Hematopoietic multipotent progenitor cell treated with erythropoietin and hydrocortisone succinate and interleukin-3 and kit ligand, for 17 days (in vitro differentiated cells): ENCODE data around the gene LRRC4C.

Experiments
- DNase-seq: peaks from one replicate; pipeline ENCODE4 v3.0.0-alpha.2; 2015; ENCODE audit warnings: low spot score

LRRC4C gene

GRCh38 chr11:41414771-41415440, 44.5 kb downstream of the LRRC4C start:
- no peak for DNase-seq

- DNase-seq = no peak
Observed at GRCh38 chr11:41413843-41414242, 45.6 kb downstream of the LRRC4C start.

GRCh38 chr11:41405812-41406211, 53.6 kb downstream of the LRRC4C start:
- DNase-seq = no peak

GRCh38 chr11:41404109-41404508, 55.3 kb downstream of the LRRC4C start:
- no peak for DNase-seq

- no peak for DNase-seq
Observed at GRCh38 chr11:41403458-41403857, 56.0 kb downstream of the LRRC4C start.

DNA sequence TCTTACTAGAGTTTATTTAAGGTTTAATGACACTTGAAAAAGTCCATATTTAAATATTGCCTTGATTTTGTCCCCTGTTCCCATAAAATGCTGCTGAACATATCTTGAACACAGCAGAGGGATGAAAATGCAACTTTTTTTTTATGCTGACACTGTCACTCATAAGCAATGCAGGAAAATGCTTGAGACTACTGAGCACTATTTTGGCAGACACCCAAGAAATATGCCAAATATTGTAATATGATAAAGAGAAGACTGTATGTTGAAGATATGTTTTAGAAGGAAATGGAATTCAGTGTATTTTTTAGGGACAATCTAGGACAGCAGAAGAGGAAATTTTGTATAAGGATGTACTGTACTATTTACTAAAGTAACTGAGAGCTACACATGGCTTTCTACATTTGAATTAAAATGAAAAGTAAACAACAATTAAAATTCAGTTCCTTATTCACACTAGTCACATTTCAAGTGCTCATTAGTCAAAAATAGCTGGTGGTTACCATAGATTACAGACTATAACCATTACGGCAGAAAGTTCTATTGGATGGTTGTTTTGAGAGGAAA, 58.6 kb downstream of the LRRC4C start:
- no peak for DNase-seq

- DNase-seq = no peak
Observed at GRCh38 chr11:41400124-41400523, 59.3 kb downstream of the LRRC4C start.

- no peak for DNase-seq
Observed at GRCh38 chr11:41399323-41399722, 60.1 kb downstream of the LRRC4C start.

GRCh38 chr11:41398175-41398574, 61.3 kb downstream of the LRRC4C start:
- DNase-seq = no peak

- no peak for DNase-seq
Observed at GRCh38 chr11:41394521-41395195, 64.8 kb downstream of the LRRC4C start.

DNA sequence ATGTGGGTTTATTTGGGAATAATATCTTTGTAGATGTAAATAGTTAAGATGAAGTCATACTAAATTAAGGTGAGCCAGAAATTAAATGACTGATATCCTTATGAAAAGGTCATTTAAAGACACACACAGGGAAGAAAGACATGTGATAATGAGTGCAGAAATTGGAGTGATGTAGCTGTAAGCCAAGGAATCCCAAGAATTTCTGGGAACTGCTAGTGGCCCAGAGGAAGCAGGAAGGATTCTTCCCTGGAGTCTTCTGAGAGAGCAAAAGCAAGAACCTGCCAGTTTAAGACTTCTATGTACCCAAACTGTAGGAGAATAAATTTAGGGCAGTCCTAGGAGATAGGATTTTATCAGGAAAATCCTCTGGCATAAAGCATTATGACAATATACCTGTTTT, 66.9 kb downstream of the LRRC4C start:
- no peak for DNase-seq

DNA sequence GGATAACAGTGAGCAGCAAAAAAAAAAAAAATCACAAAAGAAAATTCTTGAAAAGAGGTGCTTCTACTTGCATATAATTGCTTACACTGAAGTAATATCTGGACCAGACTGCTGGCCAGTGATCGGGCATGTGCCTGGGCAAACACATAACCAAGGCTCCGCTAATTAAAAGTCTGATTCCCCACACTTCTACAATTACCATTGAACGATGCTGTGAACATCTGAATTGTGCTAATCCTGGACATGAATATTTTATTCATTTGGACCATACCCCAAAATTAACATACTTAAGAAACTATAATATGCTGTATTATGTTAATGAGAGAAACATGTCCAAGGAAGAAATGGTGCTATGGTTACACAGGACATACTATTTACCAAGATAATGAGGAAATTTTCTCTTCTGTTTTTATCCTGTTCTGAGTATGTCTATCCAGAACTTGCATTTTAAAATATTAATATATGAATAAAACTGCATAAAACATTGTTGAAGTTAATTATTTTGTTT, 69.8 kb downstream of the LRRC4C start:
- no peak for DNase-seq

GRCh38 chr11:41384329-41384728, 75.1 kb downstream of the LRRC4C start:
- DNase-seq = no peak

DNA sequence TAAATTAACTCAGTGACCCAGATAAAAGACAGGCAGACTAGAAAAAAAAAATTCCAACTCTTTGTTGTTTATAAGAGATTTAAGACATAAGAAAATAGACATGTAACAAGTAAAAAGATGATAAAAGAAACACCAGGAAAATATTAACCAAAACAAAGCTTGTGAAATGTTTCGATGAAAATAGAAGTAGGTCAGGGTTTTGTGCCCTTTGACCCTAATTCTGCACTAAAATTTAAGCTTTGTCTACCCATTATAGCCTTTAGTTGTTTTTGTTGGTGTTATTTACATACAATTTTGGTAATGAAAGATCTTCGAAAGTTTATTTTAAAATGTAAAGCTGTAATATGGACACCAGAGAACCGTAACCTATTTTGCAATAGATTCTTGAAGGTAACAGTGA, 75.7 kb downstream of the LRRC4C start:
- no peak for DNase-seq

GRCh38 chr11:41382927-41383326, 76.5 kb downstream of the LRRC4C start:
- DNase-seq = no peak

DNA sequence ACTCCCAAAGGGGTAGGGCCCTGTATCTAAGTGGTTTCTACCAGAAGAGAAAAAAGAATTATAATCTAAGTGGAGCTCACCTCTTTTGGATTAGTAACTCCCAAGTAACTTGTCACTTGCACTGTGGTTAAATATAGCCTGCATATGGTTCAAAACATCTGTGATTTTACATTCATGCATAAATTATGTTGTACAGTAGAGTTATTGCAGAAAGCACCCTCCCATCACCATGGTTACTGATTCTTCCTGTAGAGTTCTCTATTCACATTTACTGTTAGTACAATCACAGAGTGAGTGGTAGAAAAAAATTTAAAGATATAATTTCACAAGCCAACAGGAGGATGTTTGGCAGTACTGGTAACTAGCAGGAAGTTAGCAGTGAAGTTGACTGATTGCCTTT, 80.4 kb downstream of the LRRC4C start:
- DNase-seq = no peak

DNA sequence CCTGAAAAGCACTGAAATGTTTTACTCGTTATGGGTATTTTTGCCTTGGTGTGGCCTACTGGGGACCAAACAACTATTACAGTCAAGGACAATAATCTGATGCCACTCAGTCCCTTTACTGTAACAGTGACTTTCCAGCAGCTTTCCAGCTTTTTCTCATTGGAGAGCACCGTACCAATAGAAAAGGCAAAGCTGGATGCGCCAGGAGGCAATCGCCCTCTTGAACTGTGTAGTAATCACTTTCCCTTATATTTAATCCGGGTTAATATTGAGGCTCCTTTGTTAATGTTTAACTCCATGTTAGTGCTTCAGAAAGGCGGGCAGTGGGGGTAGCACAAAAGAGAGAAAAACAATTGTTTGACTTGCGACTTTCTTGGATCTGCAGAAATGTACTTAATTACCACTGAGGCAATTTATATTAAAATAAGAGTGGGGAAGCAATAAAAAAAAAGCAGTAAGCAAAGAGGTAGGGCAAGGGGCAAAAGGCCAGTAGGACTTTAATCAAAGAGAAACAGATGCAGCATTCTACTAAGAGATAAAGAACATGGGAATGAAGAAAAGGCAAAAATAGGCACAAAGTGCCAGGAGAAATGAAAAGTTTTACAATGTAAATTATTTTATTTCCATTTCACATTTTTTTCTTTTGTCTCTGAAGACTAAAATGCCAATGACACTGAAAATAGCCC, 81.6 kb downstream of the LRRC4C start:
- DNase-seq = no peak

GRCh38 chr11:41351825-41352224, 107.6 kb downstream of the LRRC4C start:
- DNase-seq = no peak

- no peak for DNase-seq
Observed at GRCh38 chr11:41346042-41346441, 113.4 kb downstream of the LRRC4C start.

- DNase-seq = no peak
Observed at GRCh38 chr11:41334007-41334933, 125.2 kb downstream of the LRRC4C start.

GRCh38 chr11:41333357-41333756, 126.1 kb downstream of the LRRC4C start:
- DNase-seq = no peak

- no peak for DNase-seq
Observed at GRCh38 chr11:41328324-41328723, 131.1 kb downstream of the LRRC4C start.
